NCI-H2227 (cell line): Measurements from ENCODE around the gene G6PC3.
A peak's percentile ranks its signal among the peaks of the same experiment; 100 is the strongest.
"Not testable (repeated sequence)": the region's sequence is repeated elsewhere in the genome, so short reads cannot be mapped to it uniquely, and the experiment has no call there.

ENCODE experiments used
- DNase-seq: peaks from one replicate; lab custom pipeline; 2025; ENCODE audit not compliant: unreplicated experiment; lab: John Stamatoyannopoulos, UW

The G6PC3 gene

DNA sequence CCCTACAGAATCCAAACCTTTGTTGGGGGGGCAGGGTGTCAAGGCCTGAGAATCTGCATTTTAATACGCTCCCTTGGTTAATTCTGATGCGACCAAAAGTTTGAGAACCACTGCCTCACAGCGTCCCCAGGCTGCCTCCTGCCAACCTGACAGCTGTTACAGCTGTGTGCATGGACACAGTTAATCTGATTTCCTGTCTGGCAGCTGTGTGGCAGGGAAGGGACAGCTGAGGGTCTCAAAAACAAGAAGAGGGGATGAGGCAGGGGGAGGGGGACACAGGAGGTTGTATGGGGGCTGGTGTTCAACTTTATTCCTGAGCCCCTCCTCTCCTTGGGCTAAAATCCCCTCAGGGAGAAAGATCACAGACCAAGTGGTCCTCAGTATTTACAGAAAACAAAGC lies 35.4 kb downstream of the G6PC3 start:
- DNase-seq, result no peak

- no peak for DNase-seq
Observed at GRCh38 chr17:44106801-44107200, 36.3 kb downstream of the G6PC3 start.

- DNase-seq, result peak; percentile 64
Observed at GRCh38 chr17:44108440-44109311, 38.1 kb downstream of the G6PC3 start.

DNA sequence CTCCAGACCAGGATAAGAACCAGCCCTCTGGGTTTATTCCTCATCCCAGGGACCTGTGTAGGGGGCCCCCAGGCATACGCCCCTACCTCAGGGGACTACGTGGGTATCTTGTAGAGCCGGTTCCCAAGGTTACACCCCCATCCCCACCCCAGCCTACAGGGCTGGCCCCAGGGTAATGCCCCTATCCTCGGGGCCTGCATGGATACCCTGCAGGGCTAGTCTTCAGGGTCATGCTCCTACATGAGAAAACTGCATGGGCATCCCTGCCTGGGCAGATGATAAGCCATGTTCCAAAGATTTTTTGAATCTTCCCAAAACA lies 38.7 kb downstream of the G6PC3 start:
- no peak for DNase-seq

DNA sequence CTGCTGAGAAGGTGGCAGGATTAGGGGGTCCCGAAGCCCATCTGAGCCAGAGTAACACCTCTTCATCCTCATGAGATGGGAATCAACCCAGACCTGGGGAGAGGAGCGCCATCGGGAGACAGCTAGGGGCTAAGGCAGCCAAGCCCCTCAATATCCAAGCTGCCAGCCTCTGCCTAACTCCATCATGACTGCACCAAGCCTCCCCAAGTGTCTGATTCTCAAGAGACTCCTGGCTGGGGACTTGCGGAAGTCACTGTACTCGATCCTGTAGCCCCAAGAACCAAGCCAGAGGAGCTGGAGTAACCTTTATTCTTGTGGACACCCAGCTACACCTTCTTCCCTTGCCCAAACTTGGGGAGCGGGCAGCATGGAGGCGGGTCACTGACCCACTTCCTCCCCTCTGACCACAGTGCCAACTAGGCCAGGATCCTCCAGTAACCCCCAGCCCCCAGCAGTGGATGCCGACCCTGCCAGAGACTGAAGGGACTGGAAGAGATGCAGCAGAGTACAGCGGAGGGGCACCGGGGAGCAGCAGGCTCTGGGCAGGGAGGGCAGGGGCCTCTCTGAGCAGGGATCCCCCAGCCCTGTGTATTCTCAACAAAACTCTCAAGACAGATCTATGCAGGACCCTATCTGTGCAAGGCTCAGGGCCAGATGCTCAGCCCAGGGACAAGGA lies 39.6 kb downstream of the G6PC3 start:
- no peak for DNase-seq

GRCh38 chr17:44110823-44111633 lies 40.5 kb downstream of the G6PC3 start:
- DNase-seq, result peak; percentile 90

GRCh38 chr17:44111777-44112176 lies 41.2 kb downstream of the G6PC3 start:
- no peak for DNase-seq

- no peak for DNase-seq
Observed at GRCh38 chr17:44112284-44113280, 42.0 kb downstream of the G6PC3 start.

DNA sequence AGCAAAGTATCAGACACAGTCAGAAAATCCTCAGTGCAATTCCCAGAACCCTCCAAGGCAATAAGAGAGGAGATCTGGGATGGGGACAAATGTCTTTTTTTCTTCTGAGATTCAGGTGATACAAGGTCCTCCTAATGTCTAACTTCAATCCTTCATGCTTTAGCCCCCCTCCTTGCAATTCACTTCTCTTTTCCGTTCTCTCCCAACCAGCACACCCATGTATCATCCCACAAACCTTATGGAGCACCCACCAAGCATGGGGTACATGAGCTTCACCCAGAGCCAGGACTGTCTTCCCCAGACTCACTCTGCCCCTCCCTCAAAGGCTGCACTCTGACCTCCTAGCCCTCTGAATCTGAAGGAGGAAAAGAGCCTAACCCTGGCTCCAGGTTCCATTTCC lies 42.8 kb downstream of the G6PC3 start:
- DNase-seq, result no peak

GRCh38 chr17:44113868-44114840 lies 43.6 kb downstream of the G6PC3 start:
- DNase-seq, result no peak

DNA sequence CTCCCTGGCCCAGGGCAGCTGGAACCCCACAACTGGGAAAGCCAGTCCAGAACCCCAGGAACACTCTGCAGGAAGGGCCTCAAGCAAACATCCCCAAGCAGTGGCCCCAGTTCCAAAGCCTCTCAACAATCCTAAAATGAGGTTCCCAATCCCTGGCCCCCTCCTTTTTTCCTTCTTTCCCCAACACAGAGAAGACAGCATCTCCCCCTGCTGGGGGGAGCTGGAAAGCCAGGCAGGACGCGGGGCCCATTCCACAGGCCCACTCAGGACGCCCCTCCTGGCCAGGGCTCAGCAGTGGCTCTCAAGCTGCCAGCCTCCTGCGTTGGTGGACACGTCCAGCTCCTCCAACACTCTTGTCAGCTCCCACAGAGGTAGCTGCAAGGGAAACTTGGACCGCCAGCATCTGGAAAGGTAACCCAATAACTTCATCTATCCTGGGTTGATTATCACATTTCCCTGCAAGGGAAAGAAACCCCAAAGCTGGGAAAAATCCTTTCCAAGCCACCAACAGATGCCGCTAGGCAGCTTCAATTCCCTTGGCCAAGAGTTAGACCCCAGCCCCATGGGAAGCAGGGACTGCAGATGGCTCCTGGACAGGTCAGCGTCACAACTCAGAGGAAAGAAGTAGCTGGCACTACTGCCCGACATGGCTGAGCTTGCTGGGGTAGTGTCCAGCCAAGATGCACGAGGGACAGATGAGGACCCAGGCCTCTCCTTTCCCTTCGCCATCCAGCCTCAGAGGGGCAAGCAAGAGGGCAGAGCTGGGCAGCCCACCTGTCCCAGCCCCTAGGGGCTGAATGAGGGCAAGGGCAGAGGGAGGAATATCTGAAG lies 45.3 kb downstream of the G6PC3 start:
- DNase-seq, result peak; percentile 64

DNA sequence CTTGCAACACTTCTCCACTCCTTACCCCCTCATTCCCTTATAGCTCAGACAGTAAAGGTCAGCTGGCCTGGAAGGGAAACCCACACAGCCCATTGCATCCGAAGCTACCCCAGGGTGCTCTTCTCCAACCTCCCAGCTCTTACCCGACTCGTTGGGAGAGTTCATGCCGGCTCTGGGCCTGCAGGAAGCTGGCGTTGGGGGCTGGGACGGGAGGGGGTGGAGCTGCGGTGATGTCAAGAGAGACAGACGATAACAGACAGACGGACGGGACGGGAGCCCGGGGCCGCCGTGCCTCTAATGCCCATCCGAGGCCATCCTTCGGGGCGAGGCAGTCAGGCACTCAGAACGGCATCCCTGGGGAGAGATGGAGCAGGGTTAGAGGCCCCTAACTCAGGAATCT lies 46.8 kb downstream of the G6PC3 start:
- no peak for DNase-seq

GRCh38 chr17:44118427-44119050 lies 48.0 kb downstream of the G6PC3 start:
- DNase-seq, result no peak

DNA sequence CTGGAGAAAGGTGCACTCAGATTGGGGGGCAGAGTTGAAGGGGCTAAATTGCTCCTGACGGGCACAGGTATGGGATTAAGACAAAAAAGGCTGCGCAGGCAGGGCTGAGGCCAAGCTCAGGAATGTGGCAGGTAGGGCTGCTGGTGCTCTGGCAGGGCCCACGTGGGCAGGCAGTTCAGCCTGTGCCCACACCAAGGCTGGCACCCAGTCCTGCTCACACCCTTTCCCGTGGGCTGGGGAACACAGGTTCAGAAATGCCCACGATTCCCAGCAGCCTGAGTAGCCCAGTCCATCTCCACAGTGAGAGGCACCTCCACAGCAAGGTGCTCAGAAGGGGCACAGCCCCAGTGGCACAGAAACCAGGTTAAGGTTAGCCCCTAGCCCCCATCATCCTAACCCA lies 48.5 kb downstream of the G6PC3 start:
- DNase-seq, result no peak

DNA sequence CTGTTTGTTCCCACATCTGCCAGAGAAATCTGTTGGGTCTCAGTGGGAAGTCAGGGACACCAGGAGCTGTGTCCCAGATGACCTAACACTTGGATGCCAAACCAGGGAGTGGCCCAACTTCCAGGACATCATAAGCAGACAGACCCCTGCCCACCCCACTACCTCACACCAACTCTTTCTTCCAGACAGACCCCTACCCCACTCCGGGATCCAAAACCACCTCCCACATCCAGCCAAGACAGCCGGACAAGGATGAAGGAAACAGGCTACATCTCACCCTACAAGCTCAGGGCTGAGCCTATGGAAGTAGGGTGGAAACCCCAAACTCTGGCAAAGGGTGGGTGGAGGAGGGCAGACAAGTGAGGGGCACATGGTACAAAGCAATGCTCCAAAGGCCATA lies 49.3 kb downstream of the G6PC3 start:
- DNase-seq, result no peak

GRCh38 chr17:44120281-44120680 lies 49.7 kb downstream of the G6PC3 start:
- not testable (repeated sequence) for DNase-seq

DNA sequence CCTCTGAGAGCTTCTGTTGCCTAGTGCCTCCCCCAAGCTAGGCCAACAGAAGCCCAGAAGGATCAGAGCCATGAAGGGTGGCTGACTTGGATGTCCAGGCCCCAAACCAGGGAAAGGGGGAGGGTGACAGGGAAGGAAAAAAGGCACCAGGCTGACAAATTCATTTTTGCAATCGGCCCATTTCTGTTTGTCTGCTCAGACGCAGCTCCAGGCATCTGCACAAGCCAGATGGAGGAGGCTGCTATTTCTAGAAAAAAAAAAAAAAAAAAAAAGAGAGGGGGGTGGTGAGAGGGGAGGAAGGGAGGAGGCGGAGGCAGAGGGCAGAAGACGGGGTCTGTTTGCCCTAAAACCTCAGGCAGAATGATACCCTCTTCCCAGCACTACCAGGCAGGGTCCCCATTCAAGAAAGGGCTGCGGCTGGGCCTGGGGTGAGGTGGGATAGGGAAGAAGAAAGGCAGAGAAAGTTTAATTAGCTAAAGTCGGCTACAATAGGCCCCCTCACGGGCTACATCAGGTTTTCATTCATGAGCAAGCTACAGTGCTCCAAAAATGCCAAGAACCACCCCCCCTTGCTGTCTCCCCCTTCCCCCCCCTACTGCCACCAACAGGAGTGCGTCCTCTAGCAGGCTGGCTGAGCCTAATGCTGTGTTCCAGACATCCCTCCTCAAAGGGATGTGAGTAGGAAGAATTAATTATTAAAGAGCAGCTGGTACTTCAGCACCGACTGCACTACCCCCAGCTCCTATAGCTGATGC lies 50.5 kb downstream of the G6PC3 start:
- peak; percentile 38 for DNase-seq
